HCT116 (cell line): Measurements from ENCODE around the gene CABLES1.

Experiments used
- CTCF ChIP-seq, 3 experiments: fragments of 200-600 bp in 1 of 3; sonication (generic) in 1 of 3; IDR thresholded peaks in 2 of 3; conservative IDR thresholded peaks in 1 of 3; 2 replicates each; pipeline ENCODE4 v1.5.1; 2012 to 2017; ENCODE audit warnings: low read depth in 2 of 3, low read length in 2 of 3, antibody characterized with exemption in 1 of 3, borderline replicate concordance in 1 of 3, control low read depth in 1 of 3, mild to moderate bottlenecking in 1 of 3, mixed read lengths in 1 of 3, mixed run types in 1 of 3, moderate library complexity in 1 of 3; ENCODE audit not compliant: insufficient read depth in 1 of 3
- MAX ChIP-seq: IDR thresholded peaks from 2 replicates; pipeline ENCODE4 v1.6.1; 2012
- RAD21 ChIP-seq: IDR thresholded peaks from 2 replicates; pipeline ENCODE4 v1.6.1; 2012; ENCODE audit warnings: low read depth, mild to moderate bottlenecking
- ZFX ChIP-seq: fragments of 450-650 bp; IDR thresholded peaks from 2 replicates; pipeline ENCODE4 v1.6.1; 2017

GRCh38 chr18:23207994-23208393 is 72.7 kb downstream of the CABLES1 start:
- no peak for TF ChIP-seq RAD21
- no peak for TF ChIP-seq CTCF (IDR thresholded peaks at IDR 0.05 in 2 of 3, conservative IDR thresholded peaks at IDR 0.05 in 1 of 3; ENCODE audit: borderline replicate concordance in 1 of 3, insufficient read depth in 1 of 3, low read depth in 2 of 3, low read length in 2 of 3)
- TF ChIP-seq ZFX: no peak
- no peak for TF ChIP-seq MAX
